Hepatocyte (in vitro differentiated cells): ENCODE measurements around the gene ANKRD55.

Experiments
- CTCF ChIP-seq: fragments of 200-600 bp; sonication (generic); IDR thresholded peaks from 2 replicates; pipeline ENCODE4 v1.5.1; 2016; ENCODE audit warnings: antibody characterized with exemption, mild to moderate bottlenecking; ENCODE audit not compliant: poor library complexity
- EZH2 ChIP-seq: fragments of 200-600 bp; sonication (generic); IDR thresholded peaks from 2 replicates; pipeline ENCODE4 v1.6.1; 2016; ENCODE audit warnings: antibody characterized with exemption, mild to moderate bottlenecking, borderline replicate concordance
- EZH2phosphoT487 ChIP-seq: fragments of 200-600 bp; sonication (generic); IDR thresholded peaks from one replicate; pipeline ENCODE4 v1.6.1; 2018; ENCODE audit warnings: antibody characterized with exemption, mild to moderate bottlenecking, low read depth, moderate library complexity; ENCODE audit not compliant: unreplicated experiment, severe bottlenecking

DNA sequence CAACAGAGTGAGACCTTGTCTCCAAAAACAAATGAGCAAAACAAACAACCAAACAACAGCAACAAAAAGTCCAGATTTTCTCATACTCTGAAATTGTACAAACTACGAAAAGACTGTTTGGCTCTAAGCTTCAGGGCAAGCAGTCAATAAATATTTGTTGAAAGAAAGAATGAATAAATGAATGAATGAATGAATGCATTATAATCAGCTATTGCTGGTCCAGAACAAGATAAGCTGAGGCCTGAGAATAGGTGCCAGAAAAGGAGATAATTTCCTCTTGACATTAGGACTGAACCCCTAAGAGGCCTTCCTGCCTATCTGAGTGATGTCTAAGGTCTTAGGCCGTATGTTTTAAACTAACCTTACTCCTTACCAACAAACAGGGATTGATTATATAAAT lies 139.2 kb downstream of the ANKRD55 start:
- TF ChIP-seq CTCF (no peak), EZH2 (no peak), EZH2phosphoT487 (no peak)
